Measurements from ENCODE around the gene CA7.
"Not testable (repeated sequence)": the region's sequence is repeated elsewhere in the genome, so short reads cannot be mapped to it uniquely, and the experiment has no call there.

Gene CA7

GRCh38 chr16:66847533-66848067 is 3.4 kb downstream of the CA7 start:
- no peak for DNase-seq

- no peak for DNase-seq
Observed at GRCh38 chr16:66848172-66848571, 4.0 kb downstream of the CA7 start.

- no peak for DNase-seq
Observed at GRCh38 chr16:66849021-66849420, 4.8 kb downstream of the CA7 start.

- DNase-seq, result no peak
Observed at GRCh38 chr16:66849549-66849948, 5.3 kb downstream of the CA7 start.

- DNase-seq, result no peak
Observed at GRCh38 chr16:66850115-66850815, 6.1 kb downstream of the CA7 start.

- DNase-seq, result no peak
Observed at GRCh38 chr16:66851166-66851964, 7.2 kb downstream of the CA7 start.

- DNase-seq, result no peak
Observed at GRCh38 chr16:66853261-66854139, 9.3 kb downstream of the CA7 start.

GRCh38 chr16:66856184-66856730 is 12.0 kb downstream of the CA7 start:
- no peak for DNase-seq

- no peak for DNase-seq
Observed at GRCh38 chr16:66856801-66857200, 12.6 kb downstream of the CA7 start.

GRCh38 chr16:66857437-66857836 is 13.2 kb downstream of the CA7 start:
- no peak for DNase-seq

GRCh38 chr16:66858740-66859396 is 14.7 kb downstream of the CA7 start:
- no peak for DNase-seq

GRCh38 chr16:66859397-66860068 is 15.3 kb downstream of the CA7 start:
- no peak for DNase-seq

- no peak for DNase-seq
Observed at GRCh38 chr16:66862023-66862520, 17.9 kb downstream of the CA7 start.

- no peak for DNase-seq
Observed at GRCh38 chr16:66863707-66864106, 19.5 kb downstream of the CA7 start.

- DNase-seq, result no peak
Observed at GRCh38 chr16:66869424-66869823, 25.2 kb downstream of the CA7 start.

GRCh38 chr16:66871363-66871762 is 27.1 kb downstream of the CA7 start:
- DNase-seq, result not testable (repeated sequence)

GRCh38 chr16:66871840-66872239 is 27.6 kb downstream of the CA7 start:
- no peak for DNase-seq

GRCh38 chr16:66872559-66872942 is 28.3 kb downstream of the CA7 start:
- DNase-seq, result no peak

GRCh38 chr16:66872943-66873684 is 28.9 kb downstream of the CA7 start:
- DNase-seq, result peak; percentile 90

GRCh38 chr16:66873685-66874055 is 29.5 kb downstream of the CA7 start:
- no peak for DNase-seq

All from femur (tissue), 1 donor.